ENCODE measurements around the gene FBLIM1.
A peak's percentile ranks its signal among the peaks of the same experiment; 100 is the strongest.

GRCh38 chr1:15785683-15786082, 27.1 kb downstream of the FBLIM1 start:
- no peak for TF ChIP-seq CTCF (IDR thresholded peaks at IDR 0.05)
- TF ChIP-seq POLR2A (IDR thresholded peaks at IDR 0.05), result peak; percentile 9
